Prostate gland (tissue), 2 donors: ENCODE data around the gene POGK. TPM values are rescaled to one million over a fixed set of nuclear protein-coding genes. Genes with fewer than 3 reads are reported as not detected.

Source experiments
- DNase-seq: peaks from one replicate; pipeline ENCODE4 v3.0.0-alpha.2; 2019; ENCODE audit warnings: low spot score
- H3K27ac ChIP-seq, 2 donors: fragments of 200-600 bp; sonication (generic); 2 replicates each; pipeline ENCODE4 v1.5.1; 2017 to 2019
- H3K27me3 ChIP-seq: fragments of 200-600 bp; sonication (generic); replicated peaks from 2 replicates; pipeline ENCODE4 v1.5.1; 2019; ENCODE audit not compliant: insufficient read depth
- H3K36me3 ChIP-seq, 2 donors: fragments of 200-600 bp; sonication (generic); 1 replicate in 1 of 2; 2 replicates in 1 of 2; pipeline versions ENCODE4 v1.5.1 to v1.8.1; 2017 to 2019
- H3K4me1 ChIP-seq: fragments of 200-600 bp; sonication (generic); replicated peaks from 2 replicates; pipeline ENCODE4 v1.5.1; 2019
- H3K4me3 ChIP-seq, 2 donors: fragments of 200-600 bp; sonication (generic); 2 replicates each; pipeline ENCODE4 v1.5.1; 2017 to 2019
- H3K9me3 ChIP-seq: fragments of 200-600 bp; sonication (generic); 2 replicates; pipeline ENCODE4 v1.5.1; 2017
- POLR2A ChIP-seq: fragments of 450-650 bp; IDR thresholded peaks from one replicate; pipeline ENCODE4 v1.6.1; 2016; ENCODE audit warnings: antibody characterized with exemption, mild to moderate bottlenecking
- POLR2AphosphoS5 ChIP-seq: sonication (generic); formaldehyde crosslinking; IDR thresholded peaks from one replicate; pipeline ENCODE4 v1.6.1; 2017; ENCODE audit warnings: antibody characterized with exemption
- WGBS: methylation state at CpG from one replicate; pipeline ENCODE4 v1.1.5; 2018; 5-methylcytosine and 5-hydroxymethylcytosine counted together
- intact Hi-C: fragments of 100-400 bp; cut with DNase I; formaldehyde crosslinking; loops from one replicate; pipeline ENCODE4 v1.14.2; 2022
- total RNA-seq, 2 donors: library from RNA; depleted of rRNA; stranded (reverse); fragments of >200 nt; gene quantifications; one replicate each; pipeline ENCODE4 v1.1.0, GENCODE V29; 2016
- TF ChIP-seq, protein P1 (sequence below), 4 experiments: fragments of 200-600 bp in 2 of 4; fragments of 450-650 bp in 2 of 4; sonication (generic) in 2 of 4; IDR thresholded peaks; 1 replicate in 3 of 4; 2 replicates in 1 of 4; pipeline ENCODE4 v1.5.1; 2016 to 2019; ENCODE audit warnings: antibody characterized with exemption in 4 of 4, mild to moderate bottlenecking in 2 of 4, moderate library complexity in 2 of 4

POGK gene
- total RNA-seq, 2 donors from 2014 or later = 22.3 to 34.9 TPM

DNA sequence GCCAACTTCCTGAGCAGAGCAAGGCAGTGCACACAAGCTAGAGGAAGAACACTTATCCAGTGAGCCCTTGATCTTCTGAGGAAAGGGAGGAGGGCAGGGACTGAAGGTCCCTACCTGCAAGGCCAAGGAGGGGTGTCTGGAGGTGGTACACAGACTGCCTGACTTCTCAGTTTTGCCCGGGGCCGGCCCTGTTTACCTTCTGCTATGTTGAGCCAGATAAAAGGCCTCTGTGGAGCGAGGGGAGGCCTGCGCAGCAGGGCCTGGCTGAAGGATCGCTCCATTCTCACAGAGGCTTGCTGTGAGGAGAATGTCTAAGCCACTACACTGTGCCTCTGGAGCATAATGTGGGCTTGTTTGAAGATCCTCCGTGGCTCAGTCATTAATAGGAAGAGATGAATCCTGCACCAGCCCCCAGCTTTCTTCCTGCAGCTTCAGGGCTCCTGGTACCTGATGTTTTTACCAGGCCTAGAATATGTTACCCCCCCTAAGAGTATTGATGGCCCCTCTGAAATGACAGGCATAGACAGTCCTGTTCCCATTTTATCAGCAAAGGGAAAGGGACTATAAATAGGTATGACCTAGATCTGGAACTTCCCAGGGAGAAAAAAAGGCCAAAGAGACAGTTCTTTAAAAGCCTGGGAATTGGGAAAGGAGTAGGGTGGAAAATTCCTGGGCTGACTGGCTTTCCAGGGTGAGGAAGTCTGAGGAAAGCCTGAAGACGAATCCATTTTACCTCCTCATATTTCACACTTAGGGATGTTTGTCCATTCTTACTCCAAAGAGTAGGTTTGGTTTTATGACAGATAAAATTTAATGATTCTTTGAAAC is 4.7 kb downstream of the POGK start:
- H3K27me3 ChIP-seq = no peaks in the 10 kb centered on the region
- no peak overlapping the region for H3K4me3 ChIP-seq
- H3K36me3 ChIP-seq = peaks cover 0 to 6% of the 10 kb centered on the region in 2 donors
- intact Hi-C loops = no loop called here
- TF ChIP-seq POLR2AphosphoS5 (no peak), POLR2A (no peak)
- TF ChIP-seq, protein P1, sequence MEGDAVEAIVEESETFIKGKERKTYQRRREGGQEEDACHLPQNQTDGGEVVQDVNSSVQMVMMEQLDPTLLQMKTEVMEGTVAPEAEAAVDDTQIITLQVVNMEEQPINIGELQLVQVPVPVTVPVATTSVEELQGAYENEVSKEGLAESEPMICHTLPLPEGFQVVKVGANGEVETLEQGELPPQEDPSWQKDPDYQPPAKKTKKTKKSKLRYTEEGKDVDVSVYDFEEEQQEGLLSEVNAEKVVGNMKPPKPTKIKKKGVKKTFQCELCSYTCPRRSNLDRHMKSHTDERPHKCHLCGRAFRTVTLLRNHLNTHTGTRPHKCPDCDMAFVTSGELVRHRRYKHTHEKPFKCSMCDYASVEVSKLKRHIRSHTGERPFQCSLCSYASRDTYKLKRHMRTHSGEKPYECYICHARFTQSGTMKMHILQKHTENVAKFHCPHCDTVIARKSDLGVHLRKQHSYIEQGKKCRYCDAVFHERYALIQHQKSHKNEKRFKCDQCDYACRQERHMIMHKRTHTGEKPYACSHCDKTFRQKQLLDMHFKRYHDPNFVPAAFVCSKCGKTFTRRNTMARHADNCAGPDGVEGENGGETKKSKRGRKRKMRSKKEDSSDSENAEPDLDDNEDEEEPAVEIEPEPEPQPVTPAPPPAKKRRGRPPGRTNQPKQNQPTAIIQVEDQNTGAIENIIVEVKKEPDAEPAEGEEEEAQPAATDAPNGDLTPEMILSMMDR (IDR thresholded peaks at IDR 0.05) = no peak
- peak overlapping the region; percentile 6 to 12 for H3K27ac ChIP-seq
- no peaks in the 10 kb centered on the region for H3K9me3 ChIP-seq
- peaks cover 23% of the 10 kb centered on the region for H3K4me1 ChIP-seq
- no peak for DNase-seq
- WGBS = 54% methylated on average over 7 of the region's 7 CpGs

DNA sequence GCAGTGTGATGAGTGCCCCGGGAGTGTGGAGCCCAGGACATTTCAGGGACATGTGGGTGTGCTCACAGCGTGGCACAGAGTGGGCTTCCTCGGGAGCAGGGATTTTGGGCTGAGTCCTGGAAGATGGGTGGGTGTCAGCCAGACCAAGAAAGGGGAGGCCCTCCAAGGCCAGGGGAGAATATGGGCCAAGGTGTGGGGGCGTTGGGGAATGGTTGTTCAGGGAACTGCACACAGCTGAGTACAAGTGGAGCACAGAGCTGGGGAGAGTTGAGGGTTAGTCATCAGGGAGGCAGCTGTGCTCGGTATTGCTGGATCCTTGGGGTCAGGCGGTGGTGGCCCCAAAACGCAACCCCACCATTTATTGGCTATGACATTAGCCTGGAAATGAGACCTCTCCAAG is 5.5 kb downstream of the POGK start:
- 67% methylated on average over 7 of the region's 7 CpGs for WGBS
- peaks cover 5 to 9% of the 10 kb centered on the region in 2 donors for H3K36me3 ChIP-seq
- peak overlapping the region in 1 of 2 donors; percentile 6 for H3K27ac ChIP-seq
- no peaks in the 10 kb centered on the region for H3K27me3 ChIP-seq
- intact Hi-C loops = no loop called here
- DNase-seq = no peak
- no peak for TF ChIP-seq POLR2A
- no peak for TF ChIP-seq POLR2AphosphoS5
- TF ChIP-seq, protein P1 (IDR thresholded peaks at IDR 0.05) = no peak
- H3K4me1 ChIP-seq = peaks cover 23% of the 10 kb centered on the region
- H3K9me3 ChIP-seq = no peaks in the 10 kb centered on the region
- H3K4me3 ChIP-seq = no peak overlapping the region

DNA sequence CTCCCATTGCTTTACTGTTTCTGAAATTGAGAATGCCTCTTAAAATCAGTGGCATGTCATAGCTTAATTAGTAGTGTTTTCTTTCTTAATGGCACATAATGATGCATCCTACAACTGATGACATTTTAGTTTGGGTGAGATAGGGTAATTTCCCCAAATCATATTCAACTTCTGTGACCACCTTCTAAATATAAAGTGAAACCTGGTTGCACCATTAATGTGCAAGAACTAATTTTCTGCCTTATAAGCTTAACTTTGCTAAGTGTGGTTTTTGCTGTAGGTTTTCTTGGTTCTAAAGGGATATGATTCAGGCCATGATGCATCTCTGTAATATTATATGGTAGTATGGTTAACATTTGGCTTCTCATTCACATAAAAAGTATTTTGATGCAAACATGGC is 8.9 kb downstream of the POGK start:
- intact Hi-C loops = no loop called here
- no peaks in the 10 kb centered on the region for H3K27me3 ChIP-seq
- no peak overlapping the region for H3K27ac ChIP-seq
- no peaks in the 10 kb centered on the region for H3K9me3 ChIP-seq
- H3K4me3 ChIP-seq = no peak overlapping the region
- DNase-seq = no peak
- H3K36me3 ChIP-seq = peaks cover 13 to 15% of the 10 kb centered on the region in 2 donors
- peaks cover 10% of the 10 kb centered on the region for H3K4me1 ChIP-seq
- TF ChIP-seq POLR2AphosphoS5 (no peak), POLR2A (no peak)
- TF ChIP-seq, protein P1 (IDR thresholded peaks at IDR 0.05) = no peak

DNA sequence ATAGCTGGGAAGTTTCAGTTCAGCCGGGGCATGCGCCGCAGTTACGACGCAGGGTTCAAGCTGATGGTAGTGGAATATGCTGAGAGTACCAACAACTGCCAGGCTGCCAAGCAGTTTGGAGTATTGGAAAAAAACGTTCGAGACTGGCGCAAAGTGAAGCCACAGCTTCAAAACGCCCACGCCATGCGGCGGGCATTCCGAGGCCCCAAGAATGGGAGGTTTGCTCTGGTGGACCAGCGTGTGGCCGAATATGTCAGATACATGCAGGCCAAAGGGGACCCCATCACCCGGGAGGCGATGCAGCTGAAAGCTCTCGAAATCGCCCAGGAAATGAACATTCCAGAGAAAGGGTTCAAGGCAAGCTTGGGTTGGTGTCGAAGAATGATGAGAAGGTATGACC is 9.9 kb downstream of the POGK start:
- no peaks in the 10 kb centered on the region for H3K9me3 ChIP-seq
- TF ChIP-seq, protein P1 (IDR thresholded peaks at IDR 0.05) = no peak
- no peak for TF ChIP-seq POLR2AphosphoS5
- no peak for TF ChIP-seq POLR2A
- 97% methylated on average over 20 of the region's 20 CpGs for WGBS
- no peak overlapping the region for H3K4me3 ChIP-seq
- intact Hi-C loops = no loop called here
- no peak overlapping the region for H3K27ac ChIP-seq
- DNase-seq = no peak
- H3K27me3 ChIP-seq = no peaks in the 10 kb centered on the region
- peaks cover 2% of the 10 kb centered on the region for H3K4me1 ChIP-seq
- peaks cover 13 to 15% of the 10 kb centered on the region in 2 donors for H3K36me3 ChIP-seq

DNA sequence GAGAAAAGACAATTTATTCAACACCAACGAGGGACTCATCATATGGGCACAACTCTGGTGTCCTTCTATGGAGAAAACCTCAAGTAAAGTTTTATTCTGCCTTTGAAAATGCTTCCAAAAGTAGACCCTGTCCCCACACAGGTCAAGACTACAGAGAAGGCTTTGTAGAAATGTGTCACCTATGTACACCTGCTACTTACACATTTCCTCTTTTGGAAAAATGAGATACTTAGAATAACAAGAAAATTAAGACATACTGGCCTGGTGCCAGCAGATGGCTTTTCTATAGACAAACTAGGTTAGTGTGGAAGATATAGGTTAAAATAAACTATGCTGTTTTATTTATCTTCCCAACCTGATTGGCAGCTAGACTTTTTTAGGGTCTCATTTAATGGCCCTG is 13.6 kb downstream of the POGK start:
- 0% methylated on average over 1 of the region's 1 CpG for WGBS
- no peak overlapping the region for H3K27ac ChIP-seq
- peaks cover 13 to 15% of the 10 kb centered on the region in 2 donors for H3K36me3 ChIP-seq
- no peaks in the 10 kb centered on the region for H3K4me1 ChIP-seq
- intact Hi-C loops = no loop called here
- no peaks in the 10 kb centered on the region for H3K27me3 ChIP-seq
- no peak for DNase-seq
- TF ChIP-seq POLR2AphosphoS5 (no peak), POLR2A (no peak)
- TF ChIP-seq, protein P1 (IDR thresholded peaks at IDR 0.05) = no peak
- no peaks in the 10 kb centered on the region for H3K9me3 ChIP-seq
- H3K4me3 ChIP-seq = no peak overlapping the region
